Fibroblast of mammary gland (primary cell): ENCODE measurements around the gene CCSER1.

Experiments
- DNase-seq: peaks from one replicate; pipeline ENCODE4 v3.0.0-alpha.2; 2010; ENCODE audit warnings: low read depth
- H3K4me3 ChIP-seq: 2 replicates; pipeline ENCODE4 v1.5.1; 2011; ENCODE audit warnings: low read depth, mild to moderate bottlenecking, low read length, moderate library complexity; ENCODE audit not compliant: control insufficient read depth
- TF ChIP-seq, protein P1 (sequence below): conservative IDR thresholded peaks from 2 replicates; pipeline ENCODE4 v1.5.1; 2011; ENCODE audit warnings: low read depth, low read length, inconsistent platforms; ENCODE audit not compliant: control insufficient read depth, insufficient read depth

The CCSER1 gene

GRCh38 chr4:90126805-90127204, 389 bp upstream of the CCSER1 start:
- TF ChIP-seq, protein P1, sequence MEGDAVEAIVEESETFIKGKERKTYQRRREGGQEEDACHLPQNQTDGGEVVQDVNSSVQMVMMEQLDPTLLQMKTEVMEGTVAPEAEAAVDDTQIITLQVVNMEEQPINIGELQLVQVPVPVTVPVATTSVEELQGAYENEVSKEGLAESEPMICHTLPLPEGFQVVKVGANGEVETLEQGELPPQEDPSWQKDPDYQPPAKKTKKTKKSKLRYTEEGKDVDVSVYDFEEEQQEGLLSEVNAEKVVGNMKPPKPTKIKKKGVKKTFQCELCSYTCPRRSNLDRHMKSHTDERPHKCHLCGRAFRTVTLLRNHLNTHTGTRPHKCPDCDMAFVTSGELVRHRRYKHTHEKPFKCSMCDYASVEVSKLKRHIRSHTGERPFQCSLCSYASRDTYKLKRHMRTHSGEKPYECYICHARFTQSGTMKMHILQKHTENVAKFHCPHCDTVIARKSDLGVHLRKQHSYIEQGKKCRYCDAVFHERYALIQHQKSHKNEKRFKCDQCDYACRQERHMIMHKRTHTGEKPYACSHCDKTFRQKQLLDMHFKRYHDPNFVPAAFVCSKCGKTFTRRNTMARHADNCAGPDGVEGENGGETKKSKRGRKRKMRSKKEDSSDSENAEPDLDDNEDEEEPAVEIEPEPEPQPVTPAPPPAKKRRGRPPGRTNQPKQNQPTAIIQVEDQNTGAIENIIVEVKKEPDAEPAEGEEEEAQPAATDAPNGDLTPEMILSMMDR = no peak
- no peak overlapping the region for H3K4me3 ChIP-seq
- no peak for DNase-seq

GRCh38 chr4:90127706-90128345, 632 bp downstream of the CCSER1 start:
- TF ChIP-seq, protein P1 = no peak
- DNase-seq = no peak
- H3K4me3 ChIP-seq = peak overlapping the region; percentile 16

DNA sequence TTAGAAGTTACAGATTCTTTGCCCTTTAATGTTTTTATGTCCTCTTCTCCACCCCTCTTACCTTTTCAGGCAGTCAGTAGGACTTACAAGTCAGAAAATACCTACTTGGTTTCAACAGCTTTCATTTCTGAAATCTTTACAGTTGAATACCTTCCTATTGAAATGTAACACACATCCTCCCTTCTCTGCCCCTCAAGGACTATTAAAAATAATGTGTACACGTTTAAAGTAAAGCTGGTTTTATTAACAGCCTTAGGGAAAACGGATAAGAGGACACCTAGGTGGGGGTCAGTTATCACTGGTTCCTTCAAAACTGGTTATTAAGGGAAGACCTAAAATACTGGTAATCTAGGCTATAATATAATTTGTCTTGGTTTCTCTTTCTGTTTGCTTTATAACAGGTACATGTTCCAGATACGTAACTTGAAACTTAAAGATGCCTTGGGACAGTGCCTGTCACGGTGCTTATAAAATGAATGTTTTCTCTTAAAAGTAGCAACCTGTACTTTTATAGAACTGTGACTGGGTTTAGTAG, 1.8 kb downstream of the CCSER1 start:
- TF ChIP-seq, protein P1 = no peak
- H3K4me3 ChIP-seq = no peak overlapping the region
- DNase-seq = no peak

DNA sequence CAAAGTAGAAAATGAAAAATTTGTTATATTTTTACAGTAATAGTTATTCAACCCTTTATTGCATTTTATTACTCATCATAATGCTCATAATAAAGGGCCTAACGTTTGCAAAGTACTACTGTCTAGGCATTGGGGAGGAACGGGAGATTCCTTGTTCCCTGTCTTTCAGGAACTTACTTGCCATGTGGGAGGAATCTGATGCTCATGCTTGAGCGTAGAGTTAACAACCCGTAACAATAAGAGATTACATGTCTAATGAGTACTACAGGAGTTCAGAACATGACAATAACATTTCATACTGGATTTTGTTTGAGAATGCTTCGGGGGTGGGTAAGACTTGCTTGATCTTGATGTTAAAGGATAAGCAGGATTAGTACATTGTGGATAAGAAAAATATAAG, 2.9 kb downstream of the CCSER1 start:
- no peak overlapping the region for H3K4me3 ChIP-seq
- TF ChIP-seq, protein P1 = no peak
- no peak for DNase-seq

DNA sequence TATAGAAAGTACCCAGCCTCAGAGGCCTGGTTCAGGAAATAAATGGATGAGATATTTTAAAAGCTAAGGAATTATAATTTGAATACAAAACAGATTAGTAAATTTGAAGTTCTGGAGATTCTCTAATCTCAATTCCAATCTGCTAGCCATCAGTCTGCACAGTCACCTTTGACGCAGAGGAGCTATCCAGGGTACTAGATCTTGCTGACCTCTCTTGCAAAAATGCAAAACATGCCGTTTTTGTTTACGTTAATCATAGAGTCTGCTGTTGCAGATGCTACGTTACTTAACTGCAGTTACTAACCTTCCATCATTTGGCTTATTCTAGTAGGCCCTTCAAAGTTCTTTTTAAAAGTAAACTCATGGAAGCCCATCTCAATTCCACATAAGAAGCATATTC, 10.4 kb downstream of the CCSER1 start:
- no peak for DNase-seq
- H3K4me3 ChIP-seq = no peak overlapping the region
- TF ChIP-seq, protein P1 = no peak

DNA sequence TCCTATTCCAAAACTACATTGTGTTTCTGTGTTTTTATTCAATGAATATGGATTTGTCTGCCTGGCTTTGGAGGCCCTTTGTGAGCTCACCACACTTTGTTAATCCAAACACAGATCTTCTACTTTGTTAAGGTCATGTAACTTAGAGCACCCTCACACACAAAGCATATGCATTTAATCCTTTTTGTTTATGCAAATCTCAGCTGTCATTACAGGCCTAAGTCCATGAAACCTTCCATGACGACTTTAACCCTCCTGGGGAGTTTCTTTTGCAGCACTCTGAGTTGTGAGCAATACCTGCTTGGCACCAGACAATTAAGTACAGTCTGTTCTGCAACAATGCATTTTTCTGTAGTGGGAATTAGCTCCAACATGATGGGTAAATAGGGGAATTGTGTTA, 14.9 kb downstream of the CCSER1 start:
- DNase-seq = no peak
- H3K4me3 ChIP-seq = no peak overlapping the region
- TF ChIP-seq, protein P1 = no peak
